Muscle layer of duodenum (tissue), 2 donors: ENCODE measurements around the gene EPS8.
A peak's percentile ranks its signal among the peaks of the same experiment; 100 is the strongest.

Experiments
- H3K27ac ChIP-seq: one replicate; pipeline ENCODE4 v1.7.0; 2013; ENCODE audit warnings: mild to moderate bottlenecking, low read length
- H3K27me3 ChIP-seq: one replicate; pipeline ENCODE4 v1.7.0; 2013; ENCODE audit warnings: low read depth, mild to moderate bottlenecking, control low read depth, low read length
- H3K36me3 ChIP-seq, 2 donors: one replicate each; pipeline ENCODE4 v1.7.0; 2013; ENCODE audit warnings: low read length in 2 of 2, control low read depth in 1 of 2, mild to moderate bottlenecking in 1 of 2; ENCODE audit not compliant: insufficient read depth in 2 of 2, control insufficient read depth in 1 of 2
- H3K4me1 ChIP-seq, 2 donors: one replicate each; pipeline ENCODE4 v1.7.0; 2013; ENCODE audit warnings: low read length in 2 of 2, mild to moderate bottlenecking in 2 of 2, control low read depth in 1 of 2, moderate library complexity in 1 of 2; ENCODE audit not compliant: insufficient read depth in 2 of 2, control insufficient read depth in 1 of 2
- H3K4me3 ChIP-seq, 2 donors: one replicate each; pipeline ENCODE4 v1.7.0; 2013; ENCODE audit warnings: low read length in 2 of 2, low read depth in 1 of 2, mild to moderate bottlenecking in 1 of 2
- H3K9me3 ChIP-seq, 2 donors: one replicate each; pipeline ENCODE4 v1.7.0; 2013; ENCODE audit warnings: low read length in 2 of 2, control low read depth in 1 of 2, mild to moderate bottlenecking in 1 of 2; ENCODE audit not compliant: control insufficient read depth in 1 of 2
- donor health status: healthy.

The EPS8 gene

GRCh38 chr12:15712823-15713660, 76.1 kb downstream of the EPS8 start:
- no peaks in the 10 kb centered on the region for H3K27me3 ChIP-seq
- H3K4me1 ChIP-seq: no peaks in the 10 kb centered on the region
- H3K4me3 ChIP-seq: peak overlapping the region in 1 of 2 donors; percentile 40
- peak overlapping the region; percentile 67 for H3K27ac ChIP-seq
- no peaks in the 10 kb centered on the region for H3K9me3 ChIP-seq
- H3K36me3 ChIP-seq: no peaks in the 10 kb centered on the region

- Histone ChIP-seq H3K27me3 (no peaks in the 10 kb centered on the region), H3K36me3 (no peaks in the 10 kb centered on the region), H3K4me1 (no peaks in the 10 kb centered on the region), H3K9me3 (no peaks in the 10 kb centered on the region), H3K27ac (peak overlapping the region; percentile 67), H3K4me3 (peak overlapping the region in 1 of 2 donors; percentile 40)
Measured at GRCh38 chr12:15712160-15712559, 77.0 kb downstream of the EPS8 start.

GRCh38 chr12:15710860-15711510, 78.2 kb downstream of the EPS8 start:
- no peaks in the 10 kb centered on the region for H3K36me3 ChIP-seq
- peak overlapping the region in 1 of 2 donors; percentile 17 for H3K4me3 ChIP-seq
- H3K9me3 ChIP-seq: no peaks in the 10 kb centered on the region
- peak overlapping the region; percentile 28 for H3K27ac ChIP-seq
- H3K4me1 ChIP-seq: no peaks in the 10 kb centered on the region
- H3K27me3 ChIP-seq: no peaks in the 10 kb centered on the region

- no peak overlapping the region for H3K27ac ChIP-seq
- H3K4me1 ChIP-seq: no peaks in the 10 kb centered on the region
- H3K27me3 ChIP-seq: no peaks in the 10 kb centered on the region
- H3K4me3 ChIP-seq: no peak overlapping the region
- H3K9me3 ChIP-seq: no peaks in the 10 kb centered on the region
- H3K36me3 ChIP-seq: no peaks in the 10 kb centered on the region
Measured at GRCh38 chr12:15709551-15709950, 79.6 kb downstream of the EPS8 start.

GRCh38 chr12:15708396-15709076, 80.7 kb downstream of the EPS8 start:
- no peak overlapping the region for H3K4me3 ChIP-seq
- no peaks in the 10 kb centered on the region for H3K9me3 ChIP-seq
- H3K36me3 ChIP-seq: no peaks in the 10 kb centered on the region
- no peak overlapping the region for H3K27ac ChIP-seq
- H3K4me1 ChIP-seq: no peaks in the 10 kb centered on the region
- H3K27me3 ChIP-seq: no peaks in the 10 kb centered on the region

GRCh38 chr12:15707516-15708199, 81.5 kb downstream of the EPS8 start:
- Histone ChIP-seq H3K9me3 (no peaks in the 10 kb centered on the region), H3K27ac (no peak overlapping the region), H3K4me1 (no peaks in the 10 kb centered on the region), H3K36me3 (no peaks in the 10 kb centered on the region), H3K4me3 (no peak overlapping the region), H3K27me3 (no peaks in the 10 kb centered on the region)

- H3K4me3 ChIP-seq: no peak overlapping the region
- peaks cover 6% of the 10 kb centered on the region in 2 donors for H3K4me1 ChIP-seq
- H3K27me3 ChIP-seq: no peaks in the 10 kb centered on the region
- H3K27ac ChIP-seq: no peak overlapping the region
- H3K36me3 ChIP-seq: no peaks in the 10 kb centered on the region
- no peaks in the 10 kb centered on the region for H3K9me3 ChIP-seq
Measured at GRCh38 chr12:15706010-15706676, 83.0 kb downstream of the EPS8 start.

GRCh38 chr12:15705606-15706005, 83.6 kb downstream of the EPS8 start:
- no peaks in the 10 kb centered on the region for H3K27me3 ChIP-seq
- H3K9me3 ChIP-seq: no peaks in the 10 kb centered on the region
- no peak overlapping the region for H3K27ac ChIP-seq
- H3K36me3 ChIP-seq: no peaks in the 10 kb centered on the region
- H3K4me1 ChIP-seq: peaks cover 6 to 11% of the 10 kb centered on the region in 2 donors
- no peak overlapping the region for H3K4me3 ChIP-seq

- Histone ChIP-seq H3K36me3 (no peaks in the 10 kb centered on the region), H3K9me3 (no peaks in the 10 kb centered on the region), H3K27ac (peak overlapping the region; percentile 39), H3K27me3 (no peaks in the 10 kb centered on the region), H3K4me3 (no peak overlapping the region), H3K4me1 (peaks cover 6 to 22% of the 10 kb centered on the region in 2 donors)
Measured at GRCh38 chr12:15702276-15702675, 86.9 kb downstream of the EPS8 start.

GRCh38 chr12:15701631-15702156, 87.5 kb downstream of the EPS8 start:
- no peak overlapping the region for H3K4me3 ChIP-seq
- H3K4me1 ChIP-seq: peaks cover 6 to 22% of the 10 kb centered on the region in 2 donors
- H3K27ac ChIP-seq: peak overlapping the region; percentile 82
- H3K27me3 ChIP-seq: no peaks in the 10 kb centered on the region
- H3K9me3 ChIP-seq: no peaks in the 10 kb centered on the region
- H3K36me3 ChIP-seq: no peaks in the 10 kb centered on the region
